Measurements from ENCODE around the gene REXO2. TPM values are rescaled to one million over a fixed set of nuclear protein-coding genes. Genes with fewer than 3 reads are reported as not detected.

Gene REXO2
- total RNA-seq (2022; extraction: Qiagen RNA extraction; ENCODE audit: low read depth): 92.5 to 113 TPM (median 100 TPM) in 5 replicates

GRCh38 chr11:114439229-114440120 lies at the start of gene REXO2:
REXO2 (plus strand) TSS chr11:114439467; CDS start chr11:114439529, 62 bp downstream.

GRCh38 chr11:114400216-114400914 lies 38.9 kb upstream of the REXO2 start, which contains the start of the genes C11orf71 and RBM7:
C11orf71 (minus strand) TSS chr11:114400511; CDS start chr11:114400331, 180 bp downstream.
RBM7 (plus strand) TSS chr11:114400666; CDS start chr11:114400672, 6 bp downstream.

Other genes starting within 250 kb of the REXO2 start
- gene NNMT, start 143.1 kb upstream of the REXO2 start, total RNA-seq (2022; extraction: Qiagen RNA extraction; ENCODE audit: low read depth): 132 to 160 TPM (median 151 TPM) in 5 replicates
- gene C11orf71, start 39.0 kb upstream of the REXO2 start, total RNA-seq (2022; extraction: Qiagen RNA extraction; ENCODE audit: low read depth): 3.1 to 4.1 TPM (median 3.9 TPM) in 5 replicates
- 19.9 to 36.1 TPM (median 26.0 TPM) in 5 replicates for gene RBM7, start 38.8 kb upstream of the REXO2 start, total RNA-seq (2022; extraction: Qiagen RNA extraction; ENCODE audit: low read depth)
- gene NXPE1, start 120.4 kb downstream of the REXO2 start, total RNA-seq (2022; extraction: Qiagen RNA extraction; ENCODE audit: low read depth): not detected in 5 replicates
- gene NXPE4, start 156.3 kb downstream of the REXO2 start, total RNA-seq (2022; extraction: Qiagen RNA extraction; ENCODE audit: low read depth): not detected in 5 replicates
- gene NXPE2, start 239.1 kb downstream of the REXO2 start, total RNA-seq (2022; extraction: Qiagen RNA extraction; ENCODE audit: low read depth): not detected in 5 replicates

Measured in A549 treated with CpdA at 1 μM for 4 hours (cell line).